GM12878 (cell line): ENCODE data around the gene BTBD3. TPM values are rescaled to one million over a fixed set of nuclear protein-coding genes. Genes with fewer than 3 reads are reported as not detected.

ENCODE experiments used
- ATAC-seq: fragments of 200-7000 bp; cut with Tn5 transposase; 3 replicates; pipeline ENCODE4 v1.9.1; 2020; ENCODE audit warnings: mild to moderate bottlenecking, moderate library complexity
- BruUV-seq: library from RNA; stranded (reverse); fragments of 400-500 nt; replicated peaks from 2 replicates; lab custom pipeline; 2021; lab: Mats Ljungman, UMichigan
- CTCF ChIA-PET: fragments of 300-600 bp; sonication (Branson Sonifier 250); formaldehyde crosslinking; extraction: SDS; loops from one replicate; lab custom pipeline; 2021; ENCODE audit warnings: inconsistent platforms; lab: Yijun Ruan, JAX
- POLR2A ChIA-PET: fragments of 350-600 bp; formaldehyde crosslinking; extraction: SDS; loops from one replicate; lab custom pipeline; 2021; ENCODE audit warnings: inconsistent platforms; lab: Charles Lee
- RAD21 ChIA-PET: fragments of 300-600 bp; sonication (Branson Sonifier 250); formaldehyde crosslinking; loops from one replicate; lab custom pipeline; 2023; ENCODE audit warnings: antibody characterized with exemption; ENCODE audit not compliant: unreplicated experiment; lab: Charles Lee
- SMC1A ChIA-PET: fragments of 300-600 bp; sonication (Branson Sonifier 250); formaldehyde crosslinking; loops from one replicate; lab custom pipeline; 2023; ENCODE audit not compliant: unreplicated experiment, uncharacterized antibody; lab: Charles Lee
- DNase-seq: peaks from one replicate; pipeline ENCODE4 v3.0.0-alpha.2; 2011; ENCODE audit warnings: low read depth, low spot score
- FAIRE-seq: peaks from 3 replicates; lab custom pipeline; 2011; peaks lifted over from hg19 to GRCh38; lab: Jason Lieb, UNC
- H2AFZ ChIP-seq: 2 replicates; pipeline ENCODE4 v1.6.0; 2011; ENCODE audit warnings: low read depth, low read length, control low read depth; ENCODE audit not compliant: control insufficient read depth
- H3K27ac ChIP-seq: 2 replicates; pipeline ENCODE4 v1.5.1; 2011; ENCODE audit warnings: control low read depth; ENCODE audit not compliant: control insufficient read depth, insufficient read depth
- H3K27me3 ChIP-seq, 2 experiments: replicated peaks in 1 of 2; 2 replicates each; pipeline versions ENCODE4 v1.6.0 to v1.6.1; 2011; ENCODE audit warnings: low read length in 1 of 2; ENCODE audit not compliant: control insufficient read depth in 2 of 2, insufficient read depth in 2 of 2
- H3K36me3 ChIP-seq, 2 experiments: 2 replicates each; pipeline ENCODE4 v1.5.1; 2011; ENCODE audit warnings: low read length in 1 of 2; ENCODE audit not compliant: control insufficient read depth in 2 of 2, insufficient read depth in 2 of 2
- H3K4me1 ChIP-seq: 2 replicates; pipeline ENCODE4 v1.6.1; 2011; ENCODE audit warnings: mild to moderate bottlenecking, low read length, moderate library complexity, mixed read lengths; ENCODE audit not compliant: control insufficient read depth, insufficient read depth
- H3K4me2 ChIP-seq: 2 replicates; pipeline ENCODE4 v1.6.0; 2011; ENCODE audit warnings: control low read depth; ENCODE audit not compliant: control insufficient read depth, insufficient read depth
- H3K4me3 ChIP-seq: fragments of 200-600 bp; sonication (generic); 2 replicates; pipeline ENCODE4 v1.5.1; 2016
- H3K79me2 ChIP-seq: 2 replicates; pipeline ENCODE4 v1.6.0; 2011; ENCODE audit warnings: low read length; ENCODE audit not compliant: control insufficient read depth, insufficient read depth
- H3K9ac ChIP-seq: 2 replicates; pipeline ENCODE4 v1.8.0; 2011; ENCODE audit warnings: low read length, control low read depth, mixed read lengths; ENCODE audit not compliant: control insufficient read depth, insufficient read depth
- H3K9me3 ChIP-seq: replicated peaks from 3 replicates; pipeline ENCODE4 v1.5.1; 2011; ENCODE audit warnings: mild to moderate bottlenecking, low read length; ENCODE audit not compliant: control insufficient read depth, insufficient read depth
- H4K20me1 ChIP-seq: 2 replicates; pipeline ENCODE4 v1.6.0; 2011; ENCODE audit not compliant: control insufficient read depth, insufficient read depth
- BHLHE40 ChIP-seq, 2 experiments: fragments of 450-650 bp in 1 of 2; IDR thresholded peaks; 2 replicates each; pipeline ENCODE4 v1.6.1; 2011 to 2017; ENCODE audit warnings: low read depth in 2 of 2, borderline replicate concordance in 1 of 2, improper control_type of control experiment in 1 of 2, low read length in 1 of 2, mild to moderate bottlenecking in 1 of 2
- CEBPZ ChIP-seq: fragments of 150-350 bp; IDR thresholded peaks from 2 replicates; pipeline ENCODE4 v1.6.1; 2016; ENCODE audit warnings: low read depth, low read length
- CREB1 ChIP-seq: IDR thresholded peaks from 2 replicates; pipeline ENCODE4 v1.6.1; 2012; ENCODE audit warnings: low read depth, mild to moderate bottlenecking, inconsistent platforms
- E2F4 ChIP-seq: IDR thresholded peaks from 2 replicates; pipeline ENCODE4 v1.6.1; 2012; ENCODE audit warnings: low read depth, low read length, improper control_type of control experiment
- EED ChIP-seq: sonication (generic); IDR thresholded peaks from 2 replicates; pipeline ENCODE4 v1.6.1; 2016; ENCODE audit warnings: antibody characterized with exemption, low read depth
- EZH2 ChIP-seq: IDR thresholded peaks from 2 replicates; pipeline ENCODE4 v1.6.1; 2012; ENCODE audit warnings: low read depth, mild to moderate bottlenecking, control low read depth, inconsistent platforms, low read length, borderline replicate concordance; ENCODE audit not compliant: control insufficient read depth
- IKZF1 ChIP-seq: fragments of 450-650 bp; conservative IDR thresholded peaks from 2 replicates; pipeline ENCODE4 v1.6.1; 2017; ENCODE audit warnings: antibody characterized with exemption, mild to moderate bottlenecking
- MLLT1 ChIP-seq: fragments of 450-650 bp; IDR thresholded peaks from 2 replicates; pipeline ENCODE4 v1.6.1; 2016; ENCODE audit warnings: mild to moderate bottlenecking
- NFIC ChIP-seq: IDR thresholded peaks from 2 replicates; pipeline ENCODE4 v1.6.1; 2012; ENCODE audit warnings: low read depth, mild to moderate bottlenecking, inconsistent platforms, low read length, moderate library complexity
- NR2F1 ChIP-seq: fragments of 450-650 bp; conservative IDR thresholded peaks from 2 replicates; pipeline ENCODE4 v1.6.1; 2017; ENCODE audit warnings: mild to moderate bottlenecking
- RB1 ChIP-seq: fragments of 450-650 bp; formaldehyde crosslinking; IDR thresholded peaks from 2 replicates; pipeline ENCODE4 v1.6.1; 2017; ENCODE audit warnings: mild to moderate bottlenecking, borderline replicate concordance
- RCOR1 ChIP-seq: conservative IDR thresholded peaks from 2 replicates; pipeline ENCODE4 v1.6.1; 2012; ENCODE audit warnings: low read depth, low read length, improper control_type of control experiment
- SIN3A ChIP-seq: IDR thresholded peaks from 2 replicates; pipeline ENCODE4 v1.6.1; 2012; ENCODE audit warnings: low read depth, low read length, improper control_type of control experiment
- ZNF207 ChIP-seq: fragments of 450-650 bp; IDR thresholded peaks from 2 replicates; pipeline ENCODE4 v1.6.1; 2014; ENCODE audit warnings: antibody characterized with exemption, mild to moderate bottlenecking, borderline replicate concordance
- ZNF622 ChIP-seq: fragments of 450-650 bp; IDR thresholded peaks from 2 replicates; pipeline ENCODE4 v1.6.1; 2017; ENCODE audit warnings: mild to moderate bottlenecking, inconsistent platforms
- WGBS: methylation state at CpG from one replicate; pipeline ENCODE4 v1.1.6; 2016; ENCODE audit warnings: low lambda C conversion rate; ENCODE audit not compliant: insufficient replicate concordance, insufficient coverage; ENCODE audit errors: missing lambda C conversion rate; 5-methylcytosine and 5-hydroxymethylcytosine counted together
- in situ Hi-C: fragments of 300-500 bp; cut with MboI; formaldehyde crosslinking; loops from 9 replicates; pipeline ENCODE4 v1.14.3; 2018; ENCODE audit warnings: mixed read lengths
- intact Hi-C: fragments of 100-400 bp; cut with micrococcal nuclease; formaldehyde crosslinking; loops from one replicate; pipeline ENCODE4 v1.14.2; 2022; ENCODE audit not compliant: unreplicated experiment
- polyA plus RNA-seq, 11 experiments: library from polyadenylated mRNA; depleted of rRNA in 4 of 11; unstranded in 6 of 11; stranded (reverse) in 5 of 11; fragments of >200 nt; fragmentation: Nextera tagmentation in 4 of 11; fragmentation: Illumina TruSeq in 1 of 11; extraction: Ambion mirVana in 4 of 11; extraction: Trizol in 1 of 11; gene quantifications; 1 replicate in 1 of 11; 2 replicates in 10 of 11; pipeline versions ENCODE4 v1.2.1 to v1.2.3, GENCODE V29; 2011 to 2016; ENCODE audit warnings: inconsistent platforms in 2 of 11, missing spikeins in 2 of 11, low read depth in 1 of 11
- total RNA-seq, 4 experiments: library from RNA; depleted of rRNA in 3 of 4; stranded (reverse); fragments of >200 nt in 3 of 4; fragmentation: Illumina TruSeq in 1 of 4; extraction: Trizol in 1 of 4; gene quantifications; 2 replicates each; pipeline versions ENCODE4 v1.2.1 to v1.2.3, GENCODE V29; 2013 to 2021

The BTBD3 gene
- total and polyA plus RNA-seq, 10 of the 15 experiments (the other 5 are each of a cell fraction or from before 2014, with no cell fraction given) = 0.02 to 12.8 (median 0.23) TPM

DNA sequence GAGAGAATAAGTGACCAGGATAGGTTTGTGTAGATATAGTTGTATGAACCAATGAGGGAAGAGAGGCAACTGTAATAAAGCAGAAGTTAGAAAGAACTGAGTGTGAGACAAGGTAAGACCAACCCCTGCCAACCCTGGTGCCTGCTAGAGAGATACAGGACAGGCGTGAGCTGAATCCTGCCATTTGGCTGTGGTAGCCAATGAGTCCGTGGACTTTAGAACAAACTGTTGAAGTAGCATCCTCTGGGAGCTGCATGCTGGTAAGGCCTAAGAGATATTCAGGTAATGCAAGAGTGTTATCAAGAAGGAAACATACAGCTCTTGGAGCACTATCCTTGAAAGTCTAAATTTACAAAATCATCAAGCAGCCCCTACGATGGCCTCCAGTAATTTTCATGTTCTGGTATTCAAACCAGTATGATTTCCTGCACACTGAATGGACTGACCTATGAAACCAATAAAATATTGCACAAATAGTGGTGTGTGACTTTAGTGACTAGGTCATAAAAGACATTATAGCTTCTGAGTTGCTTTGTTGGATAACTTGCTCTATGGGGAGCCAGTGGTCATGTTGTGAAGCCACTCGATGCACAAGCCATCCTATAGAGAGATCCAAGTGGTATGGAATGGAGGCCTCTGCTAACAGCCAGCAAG is 24.0 kb downstream of the BTBD3 start (continued):
- TF ChIP-seq EED (no peak), IKZF1 (no peak), NFIC (no peak), ZNF622 (no peak), NR2F1 (no peak), RB1 (no peak), CREB1 (no peak)

- no peak overlapping the region for H3K4me3 ChIP-seq
- 31% methylated on average over 6 of the region's 6 CpGs for WGBS
- H3K79me2 ChIP-seq = no peaks in the 10 kb centered on the region
- ChIA-PET CTCF (interaction anchor here (0.8 kb wide), 1 partner anchor 603 kb away, joined by 3 read pairs; no protein-coding TSS in a partner anchor), SMC1A (interaction anchor here (1.0 kb wide), 1 partner anchor 34 kb away, joined by 3 read pairs; no protein-coding TSS in a partner anchor), RAD21 (no interaction called here), POLR2A (no interaction called here)
- H3K27ac ChIP-seq = no peak overlapping the region
- H2AFZ ChIP-seq = no peak overlapping the region
- in situ Hi-C loops (no loop called here), intact Hi-C loops (no loop called here)
- no peaks in the 10 kb centered on the region for H3K9me3 ChIP-seq
- FAIRE-seq (no peak), DNase-seq (no peak), ATAC-seq (no peak)
- no peak overlapping the region for H3K4me2 ChIP-seq
- no peaks in the 10 kb centered on the region for H3K4me1 ChIP-seq
- H3K27me3 ChIP-seq = no peaks in the 10 kb centered on the region
- no peaks in the 10 kb centered on the region for H3K36me3 ChIP-seq
- no peak overlapping the region for H3K9ac ChIP-seq
- BruUV-seq = no TSS peak
- no peaks in the 10 kb centered on the region for H4K20me1 ChIP-seq
- TF ChIP-seq E2F4 = no peak
- no peak for TF ChIP-seq RCOR1
- no peak for TF ChIP-seq MLLT1
- no peak for TF ChIP-seq SIN3A
- TF ChIP-seq BHLHE40 (IDR thresholded peaks at IDR 0.05; ENCODE audit: borderline replicate concordance in 1 of 2, low read depth in 2 of 2, low read length in 1 of 2) = no peak
- TF ChIP-seq CEBPZ = no peak
- no peak for TF ChIP-seq EZH2
- TF ChIP-seq ZNF207 = no peak
Measured at GRCh38 chr20:11943778-11944177, 26.1 kb downstream of the BTBD3 start.
